NT2/D1 (cell line): Measurements from ENCODE around the gene DYSF.

Source experiments
- SUZ12 ChIP-seq: IDR thresholded peaks from 2 replicates; pipeline ENCODE4 v1.6.1; 2011; ENCODE audit not compliant: insufficient read length, insufficient read depth; ENCODE audit errors: extremely low read depth
- YY1 ChIP-seq: IDR thresholded peaks from 2 replicates; pipeline ENCODE4 v1.6.1; 2011; ENCODE audit not compliant: insufficient read length, insufficient read depth
- ZNF274 ChIP-seq: IDR thresholded peaks from 2 replicates; pipeline ENCODE4 v1.6.1; 2011; ENCODE audit warnings: mild to moderate bottlenecking, low read depth, low read length

DNA sequence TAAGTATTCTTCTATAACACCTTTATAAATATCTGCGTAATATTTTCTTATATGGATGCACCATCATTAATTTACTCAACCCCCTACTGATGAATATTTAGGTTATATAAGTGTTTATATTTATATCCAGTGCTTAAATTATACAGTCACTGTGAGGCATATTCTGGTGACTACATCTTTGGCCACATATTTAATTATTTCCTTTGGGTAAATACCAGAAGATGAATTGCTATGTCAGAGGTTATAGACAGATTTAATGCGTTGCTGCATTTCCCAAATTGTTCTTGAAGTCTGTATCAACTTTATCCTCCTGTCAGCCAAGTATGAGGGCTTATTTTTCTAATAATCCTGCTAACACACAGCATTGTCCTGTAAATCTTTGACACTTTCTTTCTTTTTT is 18.7 kb downstream of the DYSF start:
- no peak for TF ChIP-seq YY1
- TF ChIP-seq SUZ12: no peak
- TF ChIP-seq ZNF274: no peak
